ENCODE data around the gene RAB31.

The RAB31 gene

GRCh38 chr18:9902832-9903231 is 194.7 kb downstream of the RAB31 start:
- no peak overlapping the region for H3K4me3 ChIP-seq (ENCODE audit: low read depth, low read length)
- no peak for TF ChIP-seq CTCF (IDR thresholded peaks at IDR 0.05; ENCODE audit: low read depth, low read length)

- no peak overlapping the region for H3K4me3 ChIP-seq (ENCODE audit: low read depth, low read length)
- no peak for TF ChIP-seq CTCF (IDR thresholded peaks at IDR 0.05; ENCODE audit: low read depth, low read length)
Measured at GRCh38 chr18:9905401-9905922, 197.4 kb downstream of the RAB31 start.

GRCh38 chr18:9906481-9906880 is 198.4 kb downstream of the RAB31 start:
- no peak overlapping the region for H3K4me3 ChIP-seq (ENCODE audit: low read depth, low read length)
- TF ChIP-seq CTCF (IDR thresholded peaks at IDR 0.05; ENCODE audit: low read depth, low read length): no peak

- TF ChIP-seq CTCF (IDR thresholded peaks at IDR 0.05; ENCODE audit: low read depth, low read length): no peak
- H3K4me3 ChIP-seq (ENCODE audit: low read depth, low read length): no peak overlapping the region
Measured at GRCh38 chr18:9907867-9908266, 199.8 kb downstream of the RAB31 start.

GRCh38 chr18:9910071-9910470 is 202.0 kb downstream of the RAB31 start:
- no peak overlapping the region for H3K4me3 ChIP-seq (ENCODE audit: low read depth, low read length)
- TF ChIP-seq CTCF (IDR thresholded peaks at IDR 0.05; ENCODE audit: low read depth, low read length): no peak

GRCh38 chr18:9910661-9911060 is 202.6 kb downstream of the RAB31 start:
- H3K4me3 ChIP-seq (ENCODE audit: low read depth, low read length): no peak overlapping the region
- no peak for TF ChIP-seq CTCF (IDR thresholded peaks at IDR 0.05; ENCODE audit: low read depth, low read length)

- H3K4me3 ChIP-seq (ENCODE audit: low read depth, low read length): no peak overlapping the region
- no peak for TF ChIP-seq CTCF (IDR thresholded peaks at IDR 0.05; ENCODE audit: low read depth, low read length)
Measured at GRCh38 chr18:9911226-9911625, 203.1 kb downstream of the RAB31 start.

Measured in WI38 (cell line).